ENCODE results near the gene FOLR1. TPM values are rescaled to one million over a fixed set of nuclear protein-coding genes. Genes with fewer than 3 reads are reported as not detected.

Gene FOLR1
- total RNA-seq, 2 donors from 2014 or later, result not detected

GRCh38 chr11:72241291-72241781, 49.4 kb downstream of the FOLR1 start:
- DNase-seq (no peak), ATAC-seq (no peak)
- intact Hi-C loops (cut with DNase I, micrococcal nuclease), result no loop called here

DNA sequence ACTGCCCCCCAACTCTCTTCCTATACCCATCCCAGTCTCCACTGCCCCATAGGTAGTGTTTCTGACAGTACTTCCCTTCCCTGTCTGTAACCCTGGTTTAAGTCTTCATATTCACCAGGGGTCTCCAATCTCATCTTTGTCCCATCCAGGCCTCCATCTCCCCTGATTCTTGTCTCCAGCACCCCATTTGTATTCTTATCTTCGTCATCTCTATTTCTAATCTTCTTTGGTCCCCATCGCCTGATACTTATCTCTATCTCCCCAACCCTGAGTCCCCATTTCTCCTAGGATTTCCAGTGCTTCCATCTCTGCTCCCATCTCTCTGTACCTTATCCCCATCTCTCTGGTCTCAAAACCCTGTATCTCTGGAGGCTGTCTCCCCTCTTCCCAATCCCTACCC, 50.2 kb downstream of the FOLR1 start:
- DNase-seq, result no peak
- intact Hi-C loops (cut with DNase I, micrococcal nuclease), result no loop called here
- ATAC-seq, result no peak

- ATAC-seq, result no peak
- intact Hi-C loops (cut with DNase I, micrococcal nuclease), result no loop called here
- DNase-seq, result no peak
Measured at GRCh38 chr11:72243173-72244059, 51.5 kb downstream of the FOLR1 start.

- intact Hi-C loops (cut with DNase I, micrococcal nuclease), result no loop called here
- no peak for DNase-seq
- no peak for ATAC-seq
Measured at GRCh38 chr11:72244060-72244360, 52.1 kb downstream of the FOLR1 start, which contains the start of gene PHOX2A. Gene PHOX2A (minus strand): TSS chr11:72244176. CDS start chr11:72244004, 172 bp downstream.

GRCh38 chr11:72244361-72245262, 52.7 kb downstream of the FOLR1 start:
- no peak for DNase-seq
- intact Hi-C loops (cut with DNase I, micrococcal nuclease), result no loop called here
- ATAC-seq, result no peak

DNA sequence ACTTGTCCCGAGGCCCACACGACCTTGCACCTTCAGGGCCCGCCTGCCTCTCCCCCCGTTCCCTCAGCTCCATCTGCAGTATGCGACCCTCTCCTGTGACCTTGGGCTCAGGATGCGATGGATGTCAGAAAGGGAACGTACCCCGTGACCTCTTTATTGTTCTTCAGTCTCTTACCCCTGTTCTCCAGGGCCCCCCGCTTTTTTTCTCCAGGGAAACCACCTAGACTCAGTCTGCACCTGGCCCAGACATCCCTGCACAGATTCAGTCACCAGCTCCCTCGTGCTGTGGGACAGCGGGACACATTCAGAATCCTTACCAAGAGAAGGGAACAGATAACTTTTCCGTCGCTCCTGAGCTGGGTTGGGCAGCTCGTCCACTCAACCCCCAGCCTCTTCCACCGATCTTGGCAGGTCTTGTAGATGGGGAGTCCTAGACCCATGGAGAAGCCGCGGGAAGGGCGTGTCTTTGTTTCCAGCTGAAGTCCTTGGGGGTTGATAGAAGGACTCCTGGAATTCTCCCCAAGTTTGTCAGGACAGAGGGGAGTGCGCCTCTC, 53.4 kb downstream of the FOLR1 start:
- DNase-seq, result no peak
- intact Hi-C loops (cut with DNase I, micrococcal nuclease), result no loop called here
- no peak for ATAC-seq

Other genes with a start within 250 kb of the FOLR1 start
- gene IL18BP, start 193.2 kb upstream of the FOLR1 start, total RNA-seq, result 10 to 100 TPM in 1 of 2 donors, 1 to 10 TPM in 1; 8.0 to 10.6 TPM
- 100 to 1,000 TPM; 157 to 183 TPM for gene NUMA1, start 111.6 kb upstream of the FOLR1 start, total RNA-seq
- 10 to 100 TPM in 1 of 2 donors, 1 to 10 TPM in 1; 8.0 to 10.1 TPM for gene LRRC51, start 111.3 kb upstream of the FOLR1 start, total RNA-seq
- 100 to 1,000 TPM in 1 of 2 donors, 10 to 100 TPM in 1; 96.8 to 102 TPM for gene LAMTOR1, start 88.8 kb upstream of the FOLR1 start, total RNA-seq
- gene TOMT, start 86.2 kb upstream of the FOLR1 start, total RNA-seq, result not detected
- 10 to 100 TPM; 44.2 to 49.8 TPM for gene ANAPC15, start 79.4 kb upstream of the FOLR1 start, total RNA-seq
- not detected for gene FOLR3, start 56.4 kb upstream of the FOLR1 start, total RNA-seq
- 10 to 100 TPM in 1 of 2 donors, 1 to 10 TPM in 1; 4.8 to 23.5 TPM for gene FOLR2, start 24.7 kb downstream of the FOLR1 start, total RNA-seq
- 100 to 1,000 TPM; 120 to 142 TPM for gene INPPL1, start 32.6 kb downstream of the FOLR1 start, total RNA-seq
- under 1 TPM; 0.61 to 0.89 TPM for gene PHOX2A, start 52.0 kb downstream of the FOLR1 start, total RNA-seq
- 10 to 100 TPM; 11.2 to 13.8 TPM for gene CLPB, start 242.4 kb downstream of the FOLR1 start, total RNA-seq

Data from left colon (tissue), 2 donors.